Astrocyte of the spinal cord (primary cell): ENCODE data around the gene VAV2.

Source experiments
- DNase-seq: peaks from one replicate; pipeline ENCODE4 v3.0.0; 2011; ENCODE audit warnings: low read depth, low spot score
- H3K4me3 ChIP-seq: 2 replicates; pipeline ENCODE4 v1.5.1; 2011; ENCODE audit warnings: low read depth, mild to moderate bottlenecking, low read length, moderate library complexity
- in situ Hi-C: cut with HindIII; loops from 2 replicates; pipeline ENCODE4 v1.10.0; 2017; ENCODE audit warnings: low sequenced_read_pairs
- TF ChIP-seq, protein P1 (sequence below): IDR thresholded peaks from 2 replicates; pipeline ENCODE4 v1.5.1; 2012; ENCODE audit warnings: low read depth, mild to moderate bottlenecking, low read length, inconsistent platforms

VAV2 gene

GRCh38 chr9:133737071-133737773 lies 254.9 kb downstream of the VAV2 start:
- no peak overlapping the region for H3K4me3 ChIP-seq
- TF ChIP-seq, protein P1, sequence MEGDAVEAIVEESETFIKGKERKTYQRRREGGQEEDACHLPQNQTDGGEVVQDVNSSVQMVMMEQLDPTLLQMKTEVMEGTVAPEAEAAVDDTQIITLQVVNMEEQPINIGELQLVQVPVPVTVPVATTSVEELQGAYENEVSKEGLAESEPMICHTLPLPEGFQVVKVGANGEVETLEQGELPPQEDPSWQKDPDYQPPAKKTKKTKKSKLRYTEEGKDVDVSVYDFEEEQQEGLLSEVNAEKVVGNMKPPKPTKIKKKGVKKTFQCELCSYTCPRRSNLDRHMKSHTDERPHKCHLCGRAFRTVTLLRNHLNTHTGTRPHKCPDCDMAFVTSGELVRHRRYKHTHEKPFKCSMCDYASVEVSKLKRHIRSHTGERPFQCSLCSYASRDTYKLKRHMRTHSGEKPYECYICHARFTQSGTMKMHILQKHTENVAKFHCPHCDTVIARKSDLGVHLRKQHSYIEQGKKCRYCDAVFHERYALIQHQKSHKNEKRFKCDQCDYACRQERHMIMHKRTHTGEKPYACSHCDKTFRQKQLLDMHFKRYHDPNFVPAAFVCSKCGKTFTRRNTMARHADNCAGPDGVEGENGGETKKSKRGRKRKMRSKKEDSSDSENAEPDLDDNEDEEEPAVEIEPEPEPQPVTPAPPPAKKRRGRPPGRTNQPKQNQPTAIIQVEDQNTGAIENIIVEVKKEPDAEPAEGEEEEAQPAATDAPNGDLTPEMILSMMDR, result no peak
- in situ Hi-C loops, result no loop called here
- no peak for DNase-seq

GRCh38 chr9:133735931-133736330 lies 256.2 kb downstream of the VAV2 start:
- in situ Hi-C loops, result no loop called here
- TF ChIP-seq, protein P1, result no peak
- no peak for DNase-seq
- H3K4me3 ChIP-seq, result no peak overlapping the region

- no peak overlapping the region for H3K4me3 ChIP-seq
- TF ChIP-seq, protein P1, result no peak
- in situ Hi-C loops, result no loop called here
- no peak for DNase-seq
Observed at GRCh38 chr9:133735415-133735775, 256.7 kb downstream of the VAV2 start.

- TF ChIP-seq, protein P1, result no peak
- in situ Hi-C loops, result no loop called here
- no peak overlapping the region for H3K4me3 ChIP-seq
- no peak for DNase-seq
Observed at GRCh38 chr9:133734590-133735414, 257.3 kb downstream of the VAV2 start.

GRCh38 chr9:133733796-133734533 lies 258.2 kb downstream of the VAV2 start:
- TF ChIP-seq, protein P1, result no peak
- DNase-seq, result no peak
- H3K4me3 ChIP-seq, result no peak overlapping the region
- in situ Hi-C loops, result no loop called here

DNA sequence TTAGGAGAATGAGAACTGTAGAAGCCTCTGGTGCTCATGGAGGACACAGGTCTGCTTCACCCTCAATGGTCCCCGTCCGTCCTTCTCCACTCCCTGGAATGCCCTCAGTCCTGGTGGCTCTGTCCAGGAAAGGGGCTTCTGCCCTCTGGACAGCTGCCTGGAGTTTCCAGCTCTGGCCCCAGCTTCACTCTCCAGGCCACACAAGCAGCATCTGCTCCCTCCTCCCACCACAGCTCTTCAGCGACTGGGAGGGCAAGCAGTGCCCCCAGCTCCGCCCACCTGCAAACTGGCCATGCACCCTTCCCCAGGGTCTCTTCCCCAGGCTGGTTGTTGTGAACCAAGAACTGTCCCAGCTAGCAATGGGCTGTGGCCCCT lies 258.7 kb downstream of the VAV2 start:
- in situ Hi-C loops, result no loop called here
- no peak for DNase-seq
- TF ChIP-seq, protein P1, result no peak
- H3K4me3 ChIP-seq, result no peak overlapping the region
